ENCODE data around the gene WDCP.

DNA sequence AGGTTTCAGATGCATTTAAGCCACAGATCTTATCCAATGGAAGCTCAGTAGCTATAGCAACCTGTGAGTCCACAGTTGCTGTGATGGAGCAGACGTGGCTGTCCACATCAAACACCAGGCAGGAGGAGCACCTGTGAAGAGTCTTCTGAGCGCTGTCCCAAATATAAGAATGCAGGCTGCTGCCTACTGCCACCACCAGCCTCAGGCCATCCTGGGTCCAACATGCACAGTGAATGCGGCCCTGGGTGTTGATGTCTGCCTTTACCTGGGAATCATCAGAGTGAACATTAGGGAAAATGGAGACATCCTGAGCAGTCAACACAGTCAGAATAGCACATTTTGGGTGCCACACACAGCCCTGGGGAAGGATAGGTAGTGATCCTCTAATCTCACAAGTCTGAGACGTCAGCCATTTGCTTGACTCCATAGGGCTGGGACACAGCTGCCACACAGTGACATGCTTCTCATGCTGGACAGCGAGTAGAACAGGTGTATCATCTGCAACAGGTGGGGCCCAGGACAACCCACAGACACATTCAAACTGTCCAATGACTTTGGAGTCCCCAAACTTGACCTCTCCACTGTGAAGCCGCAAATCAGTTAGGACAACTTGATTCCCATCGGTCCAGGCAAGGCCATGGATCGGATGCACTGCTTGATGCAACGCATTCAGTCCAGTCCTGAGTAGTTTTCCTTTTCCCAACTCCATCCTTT is 8.2 kb downstream of the WDCP start:
- TF ChIP-seq, protein P1, sequence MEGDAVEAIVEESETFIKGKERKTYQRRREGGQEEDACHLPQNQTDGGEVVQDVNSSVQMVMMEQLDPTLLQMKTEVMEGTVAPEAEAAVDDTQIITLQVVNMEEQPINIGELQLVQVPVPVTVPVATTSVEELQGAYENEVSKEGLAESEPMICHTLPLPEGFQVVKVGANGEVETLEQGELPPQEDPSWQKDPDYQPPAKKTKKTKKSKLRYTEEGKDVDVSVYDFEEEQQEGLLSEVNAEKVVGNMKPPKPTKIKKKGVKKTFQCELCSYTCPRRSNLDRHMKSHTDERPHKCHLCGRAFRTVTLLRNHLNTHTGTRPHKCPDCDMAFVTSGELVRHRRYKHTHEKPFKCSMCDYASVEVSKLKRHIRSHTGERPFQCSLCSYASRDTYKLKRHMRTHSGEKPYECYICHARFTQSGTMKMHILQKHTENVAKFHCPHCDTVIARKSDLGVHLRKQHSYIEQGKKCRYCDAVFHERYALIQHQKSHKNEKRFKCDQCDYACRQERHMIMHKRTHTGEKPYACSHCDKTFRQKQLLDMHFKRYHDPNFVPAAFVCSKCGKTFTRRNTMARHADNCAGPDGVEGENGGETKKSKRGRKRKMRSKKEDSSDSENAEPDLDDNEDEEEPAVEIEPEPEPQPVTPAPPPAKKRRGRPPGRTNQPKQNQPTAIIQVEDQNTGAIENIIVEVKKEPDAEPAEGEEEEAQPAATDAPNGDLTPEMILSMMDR (IDR thresholded peaks at IDR 0.05; ENCODE audit: low read length) = no peak
- TF ChIP-seq EZH2phosphoT487 (IDR thresholded peaks at IDR 0.05; ENCODE audit: low read length) (no peak), EZH2 (optimal IDR thresholded peaks at IDR 0.05; ENCODE audit: low read depth, low read length) (no peak)

Data from MM.1S (cell line).